HG03575 (cell line): ENCODE data around the gene SBNO2.
"Not testable (repeated sequence)": the region's sequence is repeated elsewhere in the genome, so short reads cannot be mapped to it uniquely, and the experiment has no call there.

Experiments
- ATAC-seq: cut with Tn5 transposase; IDR thresholded peaks from one replicate; pipeline ENCODE4 v1.9.1; 2021; ENCODE audit not compliant: unreplicated experiment, insufficient number of reproducible peaks, low FRiP score; ENCODE audit errors: extremely low read depth

The SBNO2 gene

DNA sequence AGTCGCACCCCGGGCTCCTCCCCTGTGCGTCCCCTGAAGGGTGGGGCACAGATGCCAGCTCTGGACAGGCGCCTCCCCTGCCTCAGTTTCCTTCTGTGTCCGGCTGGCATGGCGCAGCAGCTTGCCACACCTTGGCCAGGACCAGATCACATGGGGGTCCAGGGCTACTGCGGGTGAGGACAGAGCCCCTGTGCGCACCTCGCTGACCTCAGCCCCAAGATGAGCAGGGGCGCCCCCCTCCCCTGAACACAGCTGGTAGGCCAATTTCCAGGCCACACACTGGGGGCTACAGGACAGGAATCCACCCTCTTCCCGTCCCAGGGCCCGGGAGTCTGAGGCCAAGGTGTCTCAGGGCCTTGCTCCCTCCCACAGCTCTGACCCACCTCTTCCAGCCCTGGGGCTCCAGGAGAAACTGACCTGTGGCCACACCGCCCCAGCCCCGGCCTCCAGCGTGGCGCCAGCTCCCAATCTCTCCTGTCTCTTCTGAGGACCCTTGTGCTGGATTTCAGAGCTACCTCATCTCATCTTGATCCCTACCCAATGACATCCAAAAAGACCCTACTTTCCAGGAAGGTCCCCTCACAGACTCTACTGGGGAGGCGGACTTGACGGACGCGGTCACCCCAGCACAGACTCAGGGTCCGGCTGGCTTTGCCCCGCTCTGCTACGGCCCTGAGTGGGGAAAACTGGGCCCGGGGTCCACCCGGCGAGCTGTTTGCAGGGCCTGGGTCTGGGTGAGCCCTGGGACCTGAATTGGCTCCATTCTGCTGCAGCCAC lies 28.2 kb downstream of the SBNO2 start:
- ATAC-seq: no peak

DNA sequence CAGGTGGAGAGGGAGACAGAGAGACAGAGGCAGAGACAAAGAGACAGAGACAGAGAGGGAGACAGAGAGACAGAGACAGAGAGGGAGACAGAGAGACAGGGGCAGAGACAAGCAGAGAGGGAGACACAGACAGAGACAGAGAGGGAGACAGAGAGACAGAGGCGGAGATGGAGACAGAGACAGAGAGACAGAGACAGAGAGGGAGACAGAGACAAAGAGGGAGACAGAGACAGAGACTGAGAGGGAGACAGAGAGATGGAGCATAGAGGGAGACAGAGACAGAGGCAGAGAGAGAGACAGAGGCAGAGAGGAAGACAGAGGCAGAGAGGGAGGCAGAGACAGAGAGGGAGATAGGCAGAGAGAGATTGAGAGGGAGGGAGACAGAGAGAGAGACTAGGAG lies 29.3 kb downstream of the SBNO2 start:
- no peak for ATAC-seq

DNA sequence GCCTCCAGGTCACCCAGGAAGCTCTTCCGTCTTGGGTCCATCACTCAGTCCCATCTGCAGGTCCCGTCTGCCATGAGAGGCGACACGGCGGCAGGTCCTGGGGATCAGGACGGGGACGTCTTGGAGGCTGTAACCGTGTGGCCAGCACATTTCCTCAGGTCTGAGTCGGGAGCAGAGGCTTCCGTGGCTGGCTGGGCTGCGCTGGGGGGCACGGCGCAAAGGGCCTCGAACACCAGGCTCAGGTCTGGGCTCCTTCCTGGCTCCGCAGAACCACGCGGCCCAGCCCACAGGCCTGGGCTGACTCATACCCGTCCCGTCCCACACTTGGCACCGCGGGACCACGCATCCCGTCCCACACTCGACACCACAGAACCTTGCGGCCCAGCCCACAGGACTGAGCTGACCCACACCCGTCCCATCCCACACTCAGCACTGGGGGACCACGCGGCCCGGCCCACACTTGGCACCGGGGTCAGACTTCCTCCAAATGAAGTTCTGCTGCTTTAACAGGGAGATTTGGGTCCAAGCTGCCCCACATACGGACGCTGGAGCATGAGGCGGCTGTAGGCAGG lies 30.2 kb downstream of the SBNO2 start:
- no peak for ATAC-seq

DNA sequence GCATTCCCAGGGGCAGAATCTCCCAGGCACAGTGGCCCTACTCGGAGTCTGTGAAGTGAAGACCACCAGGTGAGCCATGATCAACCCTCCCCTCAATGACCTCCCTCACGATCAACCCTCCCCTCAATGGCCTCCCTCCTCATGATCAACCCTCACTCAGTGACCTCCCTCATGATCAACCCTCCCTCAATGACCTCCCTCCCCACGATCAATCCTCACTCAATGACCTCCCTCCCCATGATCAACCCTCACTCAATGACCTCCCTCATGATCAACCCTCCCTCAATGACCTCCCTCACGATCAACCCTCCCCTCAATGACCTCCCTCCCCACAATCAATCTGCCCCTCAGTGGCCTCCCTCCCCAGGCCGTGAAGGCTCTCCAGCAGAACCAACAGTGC lies 32.1 kb downstream of the SBNO2 start:
- ATAC-seq: no peak

DNA sequence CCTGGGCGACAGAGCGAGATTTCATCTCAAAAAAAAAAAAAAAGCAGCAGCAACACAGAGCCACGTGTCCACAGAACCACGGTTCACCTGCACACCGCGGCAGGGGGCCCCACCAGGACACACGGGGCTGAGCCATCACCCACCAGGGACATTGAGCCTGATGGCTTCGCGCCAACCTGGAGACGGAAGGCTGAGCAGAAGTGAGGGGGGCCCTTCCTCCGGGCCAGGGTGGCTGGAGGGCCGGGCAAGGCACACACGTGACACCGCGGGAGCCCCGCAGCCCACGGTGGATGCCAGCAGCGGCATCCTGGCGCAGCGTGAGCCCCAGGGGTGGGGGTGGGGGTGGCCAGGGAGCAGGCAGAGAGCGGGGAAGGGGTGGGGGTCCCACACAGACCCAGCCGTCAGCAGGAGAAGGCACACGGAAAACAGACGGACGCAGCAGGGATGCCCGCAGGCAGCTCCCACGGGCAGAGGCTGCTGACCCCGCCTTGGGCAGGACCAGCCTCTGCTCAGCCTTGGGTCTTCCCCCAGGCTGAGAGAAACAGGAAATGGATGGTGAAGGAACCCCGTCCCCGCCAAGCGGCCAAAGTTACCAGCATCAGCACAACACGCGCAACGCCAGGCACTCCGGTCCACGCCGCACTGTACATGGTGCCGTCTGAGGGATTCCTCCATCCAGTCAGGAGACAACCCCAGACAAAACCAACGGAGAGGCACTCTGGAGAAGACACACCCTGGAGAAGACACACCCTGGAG lies 33.6 kb downstream of the SBNO2 start:
- no peak for ATAC-seq

DNA sequence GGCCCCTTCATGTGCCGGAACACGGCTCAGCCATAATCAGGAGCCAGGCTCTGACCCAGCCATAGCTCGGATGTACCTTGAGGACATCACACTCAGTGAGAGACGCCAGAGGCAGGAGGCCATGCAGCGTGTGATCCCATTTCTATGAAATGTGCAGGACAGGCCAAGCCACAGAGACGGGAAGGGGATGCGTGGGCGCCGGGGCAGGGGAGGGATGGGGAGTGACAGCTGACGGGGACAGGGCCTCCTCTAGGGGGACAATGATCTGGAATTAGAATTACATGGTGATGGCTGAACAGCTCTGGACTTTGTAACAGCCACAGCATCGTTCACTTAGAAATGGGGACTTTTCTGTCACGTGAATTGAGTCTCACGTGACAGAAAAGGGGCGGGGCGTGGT lies 34.9 kb downstream of the SBNO2 start:
- no peak for ATAC-seq

DNA sequence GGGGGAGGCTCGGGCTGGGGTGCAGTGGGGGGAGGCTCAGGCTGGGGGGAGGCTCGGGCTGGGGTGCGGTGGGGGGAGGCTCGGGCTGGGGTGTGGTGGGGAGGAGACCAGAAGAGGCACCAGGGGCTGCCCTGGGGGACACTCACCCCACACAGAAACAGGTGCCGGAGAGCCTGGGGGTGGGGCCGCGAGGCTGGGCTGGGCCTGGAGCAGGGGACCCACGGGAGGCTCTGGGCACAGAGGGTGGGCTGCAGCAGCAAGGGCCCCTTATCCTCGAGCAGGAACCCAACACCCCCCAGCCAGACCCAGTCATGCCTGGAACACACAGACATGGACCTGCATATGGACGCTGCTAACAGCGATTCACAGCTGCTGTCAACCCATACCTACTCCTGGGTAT lies 35.9 kb downstream of the SBNO2 start:
- ATAC-seq: no peak

DNA sequence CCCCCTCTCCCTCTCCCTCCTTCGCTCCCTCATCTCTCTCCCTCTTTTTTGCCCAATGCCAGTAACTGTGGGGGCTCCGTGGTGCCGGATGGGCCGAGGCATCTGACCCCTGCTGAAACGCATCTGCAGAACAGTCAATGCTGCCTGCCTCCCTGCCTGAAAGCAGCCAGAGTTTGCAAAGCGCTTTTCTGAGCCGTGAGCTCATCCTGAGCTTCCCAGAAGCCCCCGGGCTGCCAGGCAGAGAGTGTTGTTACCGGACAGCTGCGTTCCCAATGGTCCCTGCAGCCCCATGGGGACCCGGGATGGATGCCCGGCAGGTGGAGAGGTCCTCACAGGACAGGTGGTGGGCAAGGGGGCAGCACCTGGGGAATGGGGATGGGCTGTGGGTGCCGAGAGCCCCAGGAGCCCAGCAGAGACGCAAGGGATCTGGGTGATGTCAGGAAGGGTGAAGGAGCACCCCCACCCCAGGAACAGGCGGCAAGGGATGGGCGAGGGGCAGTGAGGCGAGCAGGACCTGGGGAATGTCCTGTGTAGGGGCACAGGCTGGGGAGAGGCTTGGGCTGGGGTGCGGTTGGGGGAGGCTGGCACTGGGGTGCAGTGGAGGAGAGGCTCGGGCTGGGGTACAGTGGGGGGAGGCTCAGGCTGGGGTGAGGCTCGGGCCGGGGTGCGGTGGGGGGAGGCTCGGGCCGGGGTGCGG lies 37.3 kb downstream of the SBNO2 start:
- ATAC-seq: no peak

DNA sequence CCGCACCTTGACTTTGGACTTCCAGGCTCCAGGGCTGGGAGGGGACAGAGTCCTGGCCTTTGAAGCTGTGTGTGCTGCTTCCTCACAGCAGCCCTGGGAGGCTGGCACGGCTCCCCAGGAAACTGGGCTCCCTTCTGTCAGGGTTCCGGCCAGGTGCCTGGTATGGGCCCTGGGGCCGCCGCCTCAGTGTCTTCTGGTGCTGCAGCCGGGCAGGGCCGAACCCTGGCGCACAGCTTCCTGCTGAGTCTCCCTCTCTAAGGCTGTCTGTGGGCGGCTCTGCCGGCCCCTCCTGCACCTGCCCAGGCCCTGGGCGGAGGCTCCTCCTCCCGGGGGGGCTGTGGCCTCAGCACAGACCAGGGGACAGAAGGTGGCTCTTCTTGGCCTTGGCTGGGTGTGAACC lies 37.9 kb downstream of the SBNO2 start:
- no peak for ATAC-seq

DNA sequence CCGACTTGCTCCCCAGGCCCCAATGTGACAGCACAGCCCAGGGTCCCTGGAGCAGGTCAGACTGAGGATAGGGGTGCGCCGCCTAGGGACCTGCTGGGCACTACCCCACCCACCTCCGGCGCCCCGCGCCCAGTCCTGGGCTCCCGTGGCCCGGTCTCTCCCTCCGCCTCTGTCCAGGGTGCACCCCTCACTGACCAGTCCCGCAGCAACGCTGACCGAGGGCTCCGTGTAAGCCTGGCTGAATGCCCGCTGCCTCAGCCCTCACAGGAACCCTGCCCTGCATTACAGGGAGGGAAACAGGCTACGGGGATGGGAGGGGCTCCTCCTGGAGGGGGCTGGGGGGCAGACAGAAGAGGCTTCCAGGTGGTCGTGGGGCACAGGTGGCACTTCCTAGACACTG lies 38.6 kb downstream of the SBNO2 start:
- ATAC-seq: no peak

DNA sequence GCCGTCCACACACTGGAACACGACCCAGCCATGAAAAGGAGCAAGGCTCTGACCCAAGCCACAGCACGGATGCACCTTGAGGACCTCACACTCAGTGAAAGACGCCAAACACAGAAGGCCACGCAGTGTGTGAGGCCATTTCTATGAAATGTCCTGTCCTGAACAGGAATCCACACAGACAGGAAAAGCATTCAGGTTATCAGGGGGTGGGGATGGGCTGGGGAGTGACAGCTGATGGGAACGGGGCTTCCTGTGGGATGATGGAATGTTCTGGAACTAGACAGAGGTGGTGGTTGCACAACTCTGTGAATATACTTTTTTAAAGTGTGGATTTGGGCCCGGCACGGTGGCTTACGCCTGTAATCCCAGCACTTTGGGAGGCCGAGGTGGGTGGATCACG lies 39.6 kb downstream of the SBNO2 start:
- ATAC-seq: no peak

DNA sequence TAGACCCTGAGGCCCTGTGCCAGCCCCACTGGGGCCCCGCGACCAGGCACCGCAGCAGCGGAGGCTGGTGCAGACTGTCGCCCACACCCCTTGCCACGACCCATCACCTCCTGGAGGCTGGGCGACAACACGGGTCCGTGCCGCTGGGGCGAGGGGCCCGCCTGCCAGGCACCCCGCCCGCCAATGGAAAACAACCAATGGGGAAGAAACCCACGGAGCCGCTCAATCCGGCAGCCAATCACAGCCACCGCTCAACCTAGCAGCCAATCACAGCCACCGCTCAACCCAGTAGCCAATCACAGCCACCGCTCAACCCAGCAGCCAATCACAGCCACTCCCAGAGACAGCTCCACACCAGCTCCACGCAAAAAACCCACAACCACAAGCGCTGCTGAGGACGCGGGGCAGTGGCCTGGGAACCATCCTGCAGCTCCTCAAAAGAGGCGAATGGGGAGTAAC lies 40.6 kb downstream of the SBNO2 start:
- ATAC-seq: no peak

DNA sequence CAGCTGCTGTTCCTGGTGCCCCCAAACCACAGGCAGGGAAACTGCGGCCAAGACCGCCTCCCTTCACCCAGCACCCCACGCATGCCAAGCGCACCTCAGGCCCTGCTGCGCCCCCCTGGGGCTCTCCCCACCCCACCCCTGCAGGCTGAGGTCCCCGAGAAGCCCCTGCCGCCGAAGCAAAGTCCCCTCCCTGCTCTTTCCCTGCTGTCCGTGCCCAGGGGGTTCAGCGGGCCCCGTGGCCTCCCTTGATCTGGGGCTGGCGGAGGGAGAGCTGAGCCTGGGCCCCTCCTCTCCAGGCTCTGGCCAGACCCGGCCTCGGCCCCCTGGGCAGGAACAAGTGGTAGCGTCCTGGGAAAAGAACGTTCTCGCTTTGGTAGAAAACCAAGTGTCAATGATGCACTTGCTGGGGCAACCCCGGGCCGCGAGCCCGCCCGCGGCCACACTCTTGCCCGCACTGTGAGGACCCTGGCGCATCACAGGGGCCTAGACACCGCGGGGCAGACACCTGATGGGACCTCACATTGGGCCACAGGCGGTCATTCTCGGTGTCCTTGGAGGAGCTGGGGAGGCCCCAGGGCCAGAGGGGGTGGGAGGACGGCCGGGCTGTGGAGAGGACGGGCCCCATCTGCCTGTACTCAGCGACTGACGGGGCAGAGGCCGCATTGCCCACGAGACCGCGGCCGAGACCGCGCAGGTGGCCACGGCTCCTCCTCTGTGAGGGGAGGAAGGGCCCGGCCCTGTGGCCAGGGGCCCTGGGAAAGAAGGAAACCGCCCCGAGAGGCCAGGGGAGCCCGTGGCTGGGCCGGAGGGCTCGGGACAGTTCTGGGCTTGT lies 41.3 kb downstream of the SBNO2 start:
- ATAC-seq: no peak

DNA sequence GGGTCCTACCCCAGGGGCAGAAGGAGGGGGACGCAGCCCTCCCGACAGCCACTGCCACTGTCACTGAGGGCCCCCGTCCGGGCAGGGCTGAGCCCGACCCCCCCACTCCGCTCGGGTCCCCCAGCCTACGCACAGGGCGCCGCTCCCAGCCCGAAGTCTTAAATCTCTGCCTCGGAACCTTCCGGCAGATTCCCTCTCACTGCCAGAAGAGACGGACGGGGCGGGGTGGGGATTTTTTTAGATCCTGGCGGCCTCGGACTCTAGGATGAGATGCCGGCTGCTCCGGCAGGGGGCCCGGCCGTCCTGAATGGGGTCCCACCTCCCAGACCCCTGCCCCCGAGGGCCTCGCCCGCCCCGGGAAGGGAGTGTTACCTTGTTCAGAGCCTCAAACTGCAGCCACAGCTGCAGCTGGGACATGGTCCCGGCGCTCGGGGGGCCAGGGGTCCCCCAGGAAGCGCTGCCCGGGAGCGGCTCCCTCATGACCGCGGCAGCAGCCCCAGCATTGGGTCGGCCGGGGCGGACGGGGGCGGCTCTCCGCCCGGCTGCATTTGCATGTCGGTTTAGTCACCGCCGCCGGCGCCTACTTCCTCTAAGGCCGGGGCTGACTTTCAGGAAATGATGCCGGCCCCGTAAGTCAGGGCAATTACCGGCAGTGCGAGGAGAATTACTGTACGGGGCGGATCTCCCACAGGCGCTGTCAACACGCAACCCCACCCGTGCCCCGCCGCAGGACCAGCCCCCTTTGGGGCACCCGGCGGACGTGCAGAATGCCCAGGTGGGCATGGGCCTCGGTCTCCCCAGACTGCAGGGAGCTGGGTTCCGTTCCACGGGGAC lies 42.1 kb downstream of the SBNO2 start:
- no peak for ATAC-seq

DNA sequence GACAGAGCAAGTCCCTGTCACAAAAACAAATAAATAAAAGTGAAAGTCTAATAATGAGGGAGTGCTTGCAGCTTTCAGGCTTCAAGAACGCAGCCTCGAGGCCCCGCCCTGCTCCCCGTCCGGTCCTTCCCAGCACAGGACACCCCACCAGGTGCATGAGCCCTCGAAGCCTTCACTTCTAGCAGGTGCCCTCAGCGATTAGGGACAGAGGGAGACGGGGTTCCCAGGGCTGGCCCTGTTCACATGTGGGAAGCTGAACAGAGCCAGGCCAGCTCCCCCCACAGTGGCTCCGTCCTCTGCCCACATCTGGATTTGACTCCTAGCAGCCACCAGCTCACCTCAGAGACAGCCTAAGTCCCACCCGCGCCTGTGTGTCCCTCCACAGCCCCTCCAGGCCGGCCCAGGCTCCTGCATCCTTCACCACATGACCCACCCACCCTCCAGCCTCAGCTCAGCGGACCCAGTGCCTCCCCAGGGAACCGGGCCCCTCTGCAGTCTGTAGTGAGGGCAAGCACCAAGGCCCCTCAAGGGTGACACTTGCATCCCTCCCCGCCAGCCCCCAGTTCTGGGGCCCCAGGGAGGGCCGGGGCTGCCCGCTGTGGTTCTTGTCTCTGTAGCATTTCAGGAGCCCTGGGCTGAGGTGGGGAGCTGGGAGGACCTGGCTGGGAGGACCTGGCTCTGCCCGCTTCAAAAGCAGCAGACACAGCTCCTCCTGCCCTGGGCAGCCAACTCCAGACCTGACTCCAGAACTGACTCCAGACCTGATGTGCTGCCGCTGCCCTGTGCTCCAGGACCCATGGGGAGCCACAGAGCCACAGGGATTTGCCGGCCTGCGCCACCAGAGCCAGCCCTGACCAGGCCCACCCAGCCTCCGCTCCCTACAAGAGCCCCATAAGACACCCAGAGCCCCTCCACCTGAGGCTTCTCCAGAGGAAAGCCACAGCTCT lies 43.0 kb downstream of the SBNO2 start:
- no peak for ATAC-seq

DNA sequence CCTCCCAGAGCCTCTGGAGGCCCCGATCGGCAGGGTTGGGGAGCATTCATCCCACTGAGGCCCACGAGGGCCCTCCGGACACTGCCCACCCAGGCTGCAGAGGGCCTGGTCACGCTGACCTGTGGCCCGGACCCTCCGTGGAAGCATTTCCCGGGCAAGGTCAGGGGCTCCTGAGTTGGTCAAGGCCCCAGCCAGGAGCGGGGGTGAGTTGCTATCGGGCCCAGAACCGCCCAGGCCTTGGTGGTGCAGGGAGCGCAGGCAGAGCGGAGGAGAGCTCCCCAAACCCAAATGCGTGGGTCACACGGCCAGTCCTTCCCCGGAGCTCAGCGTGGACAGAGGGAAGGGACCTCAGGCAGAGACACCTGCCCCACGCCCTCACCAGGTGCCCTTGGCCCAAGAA lies 44.5 kb downstream of the SBNO2 start:
- ATAC-seq: no peak

DNA sequence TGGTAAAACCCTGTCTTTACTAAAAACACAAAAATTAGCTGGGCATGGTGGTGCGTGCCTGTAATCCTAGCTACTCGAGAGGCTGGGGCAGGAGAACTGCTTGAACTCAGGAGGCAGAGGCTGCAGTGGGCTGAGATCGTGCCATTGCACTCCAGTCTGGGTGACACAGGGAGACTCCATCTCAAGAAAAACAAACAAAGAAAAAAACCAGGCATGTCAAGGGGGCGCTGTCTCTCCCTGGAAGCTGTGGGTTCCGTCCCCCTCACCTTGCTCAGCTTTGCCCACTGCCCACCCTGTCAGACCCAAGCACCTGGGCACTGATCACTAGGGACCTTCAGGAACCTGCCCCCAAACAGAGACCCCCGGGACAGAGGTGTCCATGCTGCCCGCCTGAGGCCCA lies 45.0 kb downstream of the SBNO2 start:
- not testable (repeated sequence) for ATAC-seq
